AG08395 (cell line): ENCODE measurements around the gene DMPK.
"Not testable (repeated sequence)": the region's sequence is repeated elsewhere in the genome, so short reads cannot be mapped to it uniquely, and the experiment has no call there.

Source experiments
- DNase-seq: peaks from one replicate; pipeline ENCODE4 v3.0.0; 2012; ENCODE audit warnings: mixed read lengths, low spot score

DMPK gene

GRCh38 chr19:45746866-45747265 lies 35.4 kb downstream of the DMPK start:
- peak; percentile 69 for DNase-seq

- DNase-seq = no peak
Measured at GRCh38 chr19:45745606-45746005, 36.7 kb downstream of the DMPK start.

- no peak for DNase-seq
Measured at GRCh38 chr19:45742969-45743368, 39.3 kb downstream of the DMPK start.

DNA sequence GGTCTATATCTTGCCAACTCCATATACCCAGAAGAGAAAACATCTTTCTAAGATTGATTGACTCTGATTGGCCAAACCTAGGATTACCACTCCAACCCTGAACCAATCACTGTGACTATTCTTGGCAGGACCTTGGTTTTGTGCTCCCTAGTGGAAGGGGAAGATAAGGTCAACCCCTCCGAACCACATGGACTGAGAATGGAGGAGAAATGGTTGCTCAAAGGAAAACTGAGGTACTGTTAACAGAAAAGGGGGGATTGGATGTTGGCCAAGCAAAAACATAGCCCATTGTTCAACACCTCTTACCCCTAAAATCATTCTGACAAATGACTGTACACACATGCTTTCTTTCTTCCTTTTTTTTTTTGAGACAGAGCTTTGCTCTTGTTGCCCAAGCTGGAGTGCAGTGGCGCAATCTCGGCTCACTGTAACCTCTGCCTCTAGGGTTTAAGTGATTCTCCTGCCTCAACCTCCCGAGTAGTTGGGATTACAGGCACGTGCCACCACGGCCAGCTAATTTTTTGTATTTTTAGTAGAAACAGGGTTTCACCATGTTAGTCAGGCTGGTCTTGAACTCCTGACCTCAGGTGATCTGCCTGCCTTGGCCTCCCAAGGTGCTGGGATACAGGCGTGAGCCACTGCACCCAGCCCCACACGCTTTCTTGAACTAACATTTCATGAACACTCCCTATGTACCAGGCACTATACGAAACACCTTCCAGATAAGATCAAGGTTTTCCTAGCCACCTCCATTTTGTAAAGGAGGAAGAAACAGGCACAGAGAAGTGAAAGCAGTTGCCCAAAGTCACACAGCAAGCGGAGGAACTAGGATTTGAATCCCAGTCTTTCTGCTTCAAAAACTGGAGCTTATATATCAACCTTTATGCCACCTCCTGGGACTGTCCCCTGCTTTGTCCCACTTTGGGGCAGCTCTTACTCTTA lies 42.5 kb downstream of the DMPK start:
- DNase-seq = no peak

DNA sequence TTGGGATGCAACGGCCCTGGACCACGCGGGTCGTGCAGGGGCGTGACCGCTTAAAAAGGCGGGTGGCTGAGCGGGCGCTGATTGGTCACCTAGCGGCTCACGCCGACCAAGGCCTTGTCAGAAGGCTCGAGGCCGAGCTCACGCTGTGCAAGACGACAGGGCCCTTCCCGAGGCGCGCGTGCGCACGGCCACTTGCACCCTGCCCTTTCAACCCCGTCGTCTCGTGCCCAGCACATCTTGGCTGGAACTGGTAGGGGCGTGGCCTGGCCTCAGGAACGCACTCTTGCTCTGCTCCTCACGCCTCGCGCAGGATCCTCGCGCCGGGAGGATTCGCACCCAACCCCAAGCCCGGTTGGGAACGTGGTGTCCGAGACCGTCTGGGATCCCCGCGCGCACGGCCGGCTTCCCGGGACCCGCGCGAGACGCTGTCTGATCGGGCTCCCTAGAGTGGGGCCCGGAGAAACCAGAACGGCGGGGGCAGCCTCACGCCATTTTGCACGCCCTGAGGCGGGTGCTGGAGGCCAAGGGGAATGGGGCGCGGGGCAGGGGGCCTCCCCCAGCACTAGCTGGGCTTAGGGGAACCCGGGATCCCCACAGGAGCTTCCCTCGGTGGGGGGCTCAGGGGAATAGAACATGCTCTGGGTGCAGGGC lies 49.0 kb downstream of the DMPK start, which contains the start of gene MEIOSIN:
TSS of gene MEIOSIN (plus strand) at position 280 of the 651 bp plus-strand sequence. CDS start 1,938 bp downstream, outside the sequence.
- no peak for DNase-seq

- peak; percentile 97 for DNase-seq
Measured at GRCh38 chr19:45730368-45731288, 51.7 kb downstream of the DMPK start, which contains the start of gene FBXO46. FBXO46 (minus strand) TSS chr19:45730896; CDS start chr19:45713495, 17,401 bp downstream.

GRCh38 chr19:45729800-45730290 lies 52.4 kb downstream of the DMPK start:
- no peak for DNase-seq

DNA sequence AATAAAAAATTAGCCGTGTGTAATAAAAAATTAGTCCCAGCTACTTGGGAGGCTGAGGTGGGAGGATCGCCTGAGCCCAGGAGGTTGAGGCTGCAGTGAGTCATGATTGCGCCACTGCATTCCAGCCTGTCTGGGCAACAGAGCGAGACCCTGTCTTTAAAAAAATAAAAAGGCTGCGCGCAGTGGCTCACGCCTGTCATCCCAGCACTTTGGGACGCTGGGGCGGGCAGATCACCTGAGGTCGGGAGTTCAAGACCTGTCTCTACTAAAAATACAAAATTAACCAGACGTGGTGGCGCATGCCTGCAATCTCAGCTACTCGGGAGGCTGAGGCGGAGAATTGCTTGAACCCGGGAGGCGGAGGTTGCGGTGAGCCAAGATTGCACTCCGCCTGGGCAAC lies 53.6 kb downstream of the DMPK start:
- DNase-seq = not testable (repeated sequence)

DNA sequence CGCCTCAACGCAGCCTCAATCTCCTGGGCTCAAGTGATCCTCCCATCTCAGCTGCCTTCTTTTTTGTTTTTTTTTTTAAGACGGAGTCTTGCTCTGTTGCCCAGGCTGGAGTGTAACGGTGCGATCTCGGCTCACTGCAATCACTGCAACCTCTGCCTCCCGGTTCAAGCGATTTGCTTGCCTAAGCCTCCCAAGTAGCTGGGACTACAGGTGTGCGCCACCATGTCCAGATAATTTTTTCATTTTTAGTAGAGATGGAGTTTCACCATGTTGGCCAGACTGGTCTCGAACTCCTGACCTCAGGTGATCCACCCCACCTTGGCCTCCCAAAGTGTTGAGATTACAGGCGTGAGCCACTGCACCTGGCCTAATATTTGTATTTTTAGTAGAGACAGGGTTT lies 62.2 kb downstream of the DMPK start:
- not testable (repeated sequence) for DNase-seq
